HTR-8/SVneo (cell line): ENCODE results near the gene KLHL2.
"Not testable (repeated sequence)": the region's sequence is repeated elsewhere in the genome, so short reads cannot be mapped to it uniquely, and the experiment has no call there.

Source experiments
- DNase-seq: peaks from one replicate; pipeline ENCODE4 v3.0.0; 2011; ENCODE audit warnings: low spot score, mixed read lengths; ENCODE audit not compliant: insufficient read length
- FAIRE-seq: peaks from 2 replicates; lab custom pipeline; 2011; peaks lifted over from hg19 to GRCh38; lab: Jason Lieb, UNC

KLHL2 gene

GRCh38 chr4:165229490-165230200 lies 22.3 kb downstream of the KLHL2 start:
- DNase-seq, FAIRE-seq: not testable (repeated sequence)

DNA sequence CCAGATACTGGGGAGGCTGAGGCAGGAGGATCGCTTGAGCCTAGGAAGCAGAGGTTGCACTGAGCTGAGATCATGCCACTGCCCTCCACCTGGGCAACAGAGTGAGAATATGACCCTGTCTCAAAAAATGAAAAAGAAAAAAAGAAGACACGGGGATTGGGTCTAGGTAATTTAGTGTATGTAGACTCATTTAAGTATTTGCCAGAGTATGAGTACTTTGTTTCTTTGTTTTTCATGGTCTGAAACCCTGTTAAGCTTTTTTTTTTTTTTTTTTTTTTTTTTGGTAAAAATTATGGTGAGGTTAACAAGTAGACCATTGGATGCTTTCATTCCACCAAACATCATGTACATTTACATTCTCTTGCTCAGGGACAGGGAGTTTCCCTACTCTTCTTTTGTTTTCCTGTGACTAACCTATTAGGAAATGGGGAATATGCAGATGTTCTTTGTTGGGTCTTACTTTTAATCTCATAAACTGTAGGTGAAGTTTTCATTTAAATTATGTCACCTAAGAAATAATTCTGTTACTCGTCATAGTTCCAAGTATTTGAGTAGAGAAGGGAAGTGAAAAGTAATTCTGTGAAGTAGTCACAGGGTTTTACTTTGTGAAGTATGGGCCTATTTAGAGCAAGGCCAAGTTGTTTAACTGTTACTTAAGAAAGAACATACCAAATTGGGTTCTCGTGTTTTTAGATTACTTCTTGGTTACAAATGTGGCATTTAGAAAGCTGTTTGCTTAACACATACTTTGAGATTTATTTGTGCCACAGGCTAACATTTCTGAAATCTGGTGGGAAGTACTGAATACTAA lies 25.5 kb downstream of the KLHL2 start:
- DNase-seq, FAIRE-seq: not testable (repeated sequence)

DNA sequence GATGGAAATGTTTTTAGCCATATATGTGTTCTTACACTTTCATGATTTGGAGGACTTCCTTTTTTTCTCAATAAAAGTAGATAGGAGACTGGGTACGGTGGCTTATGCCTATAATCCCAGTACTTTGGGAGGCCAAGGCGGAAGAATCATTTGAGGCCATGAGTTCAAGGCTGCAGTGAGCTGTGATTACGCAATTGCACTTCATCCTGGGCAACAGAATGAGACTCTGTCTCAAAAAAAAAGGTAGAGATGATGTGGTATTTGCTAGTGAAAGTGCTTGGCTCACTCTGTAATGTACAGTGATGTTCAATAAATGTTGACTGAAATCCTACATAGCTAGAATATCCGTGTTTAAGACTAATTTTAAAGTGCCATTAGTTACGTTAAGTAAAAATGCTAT lies 27.4 kb downstream of the KLHL2 start:
- no peak for FAIRE-seq

DNA sequence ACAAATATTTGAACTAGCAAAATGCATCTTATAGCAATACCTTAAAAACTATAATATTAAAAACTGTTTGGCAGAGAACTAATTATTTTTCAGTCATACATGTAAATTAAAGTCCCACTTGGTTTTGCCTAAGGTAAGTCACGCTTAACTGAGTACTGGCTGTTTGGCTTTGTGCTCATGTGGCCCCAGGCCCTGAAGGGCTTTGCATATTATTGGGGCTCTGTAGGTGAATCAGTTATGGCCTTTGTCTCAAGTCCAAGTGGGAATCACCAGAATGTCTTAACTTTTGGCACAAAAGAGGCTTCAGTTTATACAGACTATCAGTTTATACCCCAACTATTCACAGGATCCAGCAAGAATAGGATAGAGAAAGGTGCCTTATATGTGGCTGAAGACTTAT lies 29.5 kb downstream of the KLHL2 start:
- FAIRE-seq, DNase-seq: not testable (repeated sequence)

More for the DNA sequence above, 27.4 kb downstream of the KLHL2 start:
- DNase-seq, result no peak

DNA sequence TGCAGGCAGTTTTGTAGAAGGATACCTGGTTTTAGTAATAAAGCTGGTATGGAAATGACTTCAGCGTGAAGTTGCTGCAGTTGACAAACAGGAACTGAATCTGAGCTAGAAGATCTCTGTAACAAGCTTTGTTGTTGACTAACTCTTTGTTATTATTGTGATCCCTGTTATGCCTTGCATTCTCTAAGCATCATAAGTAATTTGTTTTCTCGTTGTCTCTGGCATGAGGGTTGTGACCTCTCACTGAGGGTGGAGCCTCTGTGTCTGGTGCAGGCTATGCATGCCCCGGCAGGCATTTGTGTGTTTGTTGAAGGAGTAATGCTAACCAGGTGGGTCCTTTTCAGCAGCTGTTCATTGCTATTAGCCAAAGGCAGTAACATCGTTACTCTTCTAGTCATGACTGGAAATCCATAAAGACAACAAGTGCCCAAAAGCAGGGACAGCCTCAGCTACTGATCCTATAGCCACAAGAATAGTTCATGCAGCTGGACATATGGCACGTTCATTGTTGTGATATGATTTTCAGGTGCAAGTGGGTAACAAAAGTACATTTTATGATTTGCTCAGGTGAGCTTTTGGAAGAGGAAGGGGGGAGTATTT lies 30.8 kb downstream of the KLHL2 start:
- peak; percentile 78 for FAIRE-seq
- DNase-seq, result not testable (repeated sequence)

GRCh38 chr4:165240761-165241160 lies 33.4 kb downstream of the KLHL2 start:
- FAIRE-seq, result not testable (repeated sequence)

GRCh38 chr4:165244148-165244547 lies 36.8 kb downstream of the KLHL2 start:
- not testable (repeated sequence) for FAIRE-seq, DNase-seq

More at GRCh38 chr4:165240761-165241160, 33.4 kb downstream of the KLHL2 start:
- DNase-seq, result not testable (repeated sequence)

DNA sequence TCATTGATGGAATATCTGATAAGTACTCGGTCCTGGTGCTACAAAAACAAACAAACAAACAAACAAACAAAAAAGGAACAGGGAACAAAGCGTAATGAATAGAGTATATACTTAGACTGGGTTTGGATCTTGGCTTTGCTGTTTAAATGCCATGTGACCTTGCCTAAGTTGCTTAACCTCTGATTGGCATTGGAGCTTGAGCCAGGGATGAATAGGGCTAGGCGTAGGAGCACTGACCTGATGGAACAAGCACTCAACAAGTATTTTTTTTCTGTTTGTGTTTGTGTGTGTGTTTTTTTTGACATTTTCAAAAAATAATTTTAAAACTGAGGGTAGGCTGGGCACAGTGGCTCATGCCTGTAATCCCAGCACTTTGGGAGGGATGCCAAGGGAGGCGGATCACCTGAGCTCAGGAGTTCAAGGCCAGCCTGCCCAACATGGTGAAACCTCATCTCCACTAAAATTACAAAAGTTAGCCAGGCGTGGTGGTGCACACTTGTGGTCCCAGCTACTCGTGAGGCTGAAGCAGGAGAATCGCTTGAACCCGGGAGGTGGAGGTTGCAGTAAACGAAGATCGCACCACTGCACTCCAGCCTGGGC lies 37.3 kb downstream of the KLHL2 start:
- not testable (repeated sequence) for DNase-seq, FAIRE-seq

DNA sequence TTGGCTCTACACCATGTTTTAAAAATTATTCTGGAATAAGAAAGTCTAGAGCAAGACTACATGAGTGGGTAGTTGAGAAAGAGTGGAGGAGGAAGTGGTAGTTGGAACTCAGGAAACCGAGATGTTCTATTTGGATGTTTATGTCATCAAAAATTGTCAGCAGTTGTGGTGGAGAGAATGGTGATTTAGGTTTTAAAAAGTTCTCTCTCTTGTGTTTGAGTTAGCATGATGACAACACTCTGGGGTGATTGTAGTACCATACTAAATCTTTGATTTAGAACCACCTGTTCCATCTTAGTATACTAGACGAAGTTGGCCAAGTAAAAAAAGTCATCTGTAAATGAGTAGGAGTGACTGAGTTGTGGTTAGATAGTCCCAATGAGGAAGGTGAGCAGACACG lies 40.7 kb downstream of the KLHL2 start:
- DNase-seq, result no peak
- FAIRE-seq, result no peak

DNA sequence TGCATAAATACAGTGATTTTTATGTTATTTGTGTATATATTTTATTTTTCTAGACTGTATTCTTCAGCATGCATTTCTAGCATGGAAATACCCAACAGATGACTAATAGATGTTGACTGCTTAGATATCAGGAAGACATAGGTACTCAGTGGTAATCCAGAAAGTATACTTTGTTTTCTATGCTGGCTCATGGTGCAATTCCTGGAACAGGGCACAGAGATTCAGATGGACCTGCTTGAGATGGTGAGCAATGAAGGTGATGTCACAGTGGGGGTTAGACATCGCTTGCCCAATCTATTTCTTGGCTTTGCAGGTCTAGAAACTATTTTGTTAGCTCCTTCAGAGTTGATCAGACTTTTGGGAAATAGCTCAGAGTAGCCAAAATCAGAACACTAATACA lies 41.5 kb downstream of the KLHL2 start:
- not testable (repeated sequence) for DNase-seq, FAIRE-seq

GRCh38 chr4:165254771-165255170 lies 47.4 kb downstream of the KLHL2 start:
- not testable (repeated sequence) for FAIRE-seq, DNase-seq

- DNase-seq, FAIRE-seq: not testable (repeated sequence)
Measured at GRCh38 chr4:165255439-165255838, 48.1 kb downstream of the KLHL2 start.

DNA sequence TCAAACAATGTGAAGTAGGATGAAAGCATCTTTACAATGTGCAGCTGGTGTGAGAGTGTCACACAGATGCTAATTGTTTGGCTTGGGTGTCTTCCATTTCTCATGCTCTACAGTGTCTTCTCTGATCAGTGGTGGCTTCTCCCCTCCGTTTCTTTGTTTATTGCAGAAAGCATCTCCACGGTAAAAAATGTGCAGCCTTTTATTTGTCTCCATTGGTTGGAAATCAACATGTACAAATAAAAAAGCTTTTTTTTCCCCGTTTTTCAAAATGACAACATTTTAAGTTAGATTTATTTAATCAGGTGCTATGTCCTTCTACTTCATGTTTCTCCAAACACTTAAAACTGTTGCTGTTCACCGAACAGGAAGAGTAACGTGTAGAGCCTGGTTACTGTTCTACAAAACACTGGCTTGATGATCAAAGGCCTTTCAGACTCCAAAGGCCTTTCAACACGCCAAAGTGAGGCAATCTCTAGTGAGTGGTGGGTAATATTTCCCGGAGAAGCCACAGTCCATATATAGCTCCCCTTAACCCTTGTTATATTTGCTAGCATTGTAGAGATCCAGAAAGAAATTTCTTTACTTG lies 48.8 kb downstream of the KLHL2 start:
- not testable (repeated sequence) for DNase-seq, FAIRE-seq

- FAIRE-seq, DNase-seq: not testable (repeated sequence)
Measured at GRCh38 chr4:165259776-165260175, 52.4 kb downstream of the KLHL2 start.

- FAIRE-seq, result not testable (repeated sequence)
Measured at GRCh38 chr4:165262306-165262705, 54.9 kb downstream of the KLHL2 start.

GRCh38 chr4:165263466-165263865 lies 56.1 kb downstream of the KLHL2 start:
- FAIRE-seq, DNase-seq: not testable (repeated sequence)

More at GRCh38 chr4:165262306-165262705, 54.9 kb downstream of the KLHL2 start:
- not testable (repeated sequence) for DNase-seq

DNA sequence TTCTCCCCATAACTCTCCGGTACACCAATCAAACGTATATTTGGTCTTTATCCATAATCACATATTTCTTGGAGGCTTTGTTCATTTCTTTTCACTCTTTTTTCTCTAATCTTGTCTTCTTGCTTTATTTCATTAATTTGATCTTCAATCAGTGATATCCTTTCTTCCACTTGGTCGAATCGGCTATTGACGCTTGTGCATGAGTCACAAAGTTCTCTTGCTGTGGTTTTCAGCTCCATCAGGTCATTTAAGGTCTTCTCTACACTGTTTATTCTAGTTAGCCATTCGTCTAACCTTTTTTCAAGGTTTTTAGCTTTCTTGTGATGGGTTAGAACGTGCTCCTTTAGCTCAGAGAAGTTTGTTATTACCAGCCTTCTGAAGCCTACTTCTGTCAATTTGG lies 62.6 kb downstream of the KLHL2 start:
- not testable (repeated sequence) for DNase-seq, FAIRE-seq

DNA sequence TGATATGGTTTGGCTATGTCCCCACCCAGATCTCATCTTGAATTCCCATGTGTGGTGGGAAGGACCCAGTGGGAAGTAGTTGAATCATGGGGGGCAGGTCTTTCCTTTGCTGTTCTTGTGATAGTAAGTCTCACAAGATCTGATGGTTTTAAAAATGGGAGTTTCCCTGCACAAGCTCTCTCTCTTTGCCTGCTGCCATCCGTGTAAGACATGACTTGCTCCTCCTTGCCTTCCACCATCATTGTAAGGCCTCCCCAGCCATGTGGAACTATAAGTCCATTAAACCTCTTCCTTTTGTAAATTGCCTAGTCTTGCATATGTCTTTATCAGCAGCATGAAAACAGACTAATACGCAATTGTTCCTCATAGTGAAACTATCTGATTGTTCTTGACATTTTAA lies 66.1 kb downstream of the KLHL2 start:
- not testable (repeated sequence) for FAIRE-seq, DNase-seq

DNA sequence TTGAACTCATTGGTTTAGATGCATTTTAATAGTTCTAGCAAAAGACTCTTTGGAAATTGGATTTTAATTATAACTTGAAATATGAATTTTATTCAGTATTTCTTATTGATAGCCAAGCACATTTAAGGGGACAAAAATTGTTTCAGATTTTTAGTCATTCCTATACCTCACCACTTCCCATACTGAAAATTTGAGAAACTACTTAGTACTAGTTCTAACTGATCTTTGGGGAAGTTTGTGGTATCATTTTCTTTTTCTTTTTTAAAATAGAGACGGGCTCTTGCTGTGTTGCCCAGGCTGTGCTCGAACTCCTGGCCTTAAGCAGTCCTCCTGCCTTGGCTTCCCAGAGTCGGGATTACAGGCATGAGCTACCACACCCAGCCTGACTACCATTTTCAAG lies 68.0 kb downstream of the KLHL2 start:
- FAIRE-seq, result not testable (repeated sequence)

GRCh38 chr4:165279531-165279930 lies 72.2 kb downstream of the KLHL2 start:
- not testable (repeated sequence) for FAIRE-seq

More for the DNA sequence above, 68.0 kb downstream of the KLHL2 start:
- not testable (repeated sequence) for DNase-seq

More at GRCh38 chr4:165279531-165279930, 72.2 kb downstream of the KLHL2 start:
- not testable (repeated sequence) for DNase-seq
